Measurements from ENCODE around the gene SNX24. TPM values are rescaled to one million over a fixed set of nuclear protein-coding genes. Genes with fewer than 3 reads are reported as not detected.

SNX24 gene
- total RNA-seq, 1 experiment from 2014 or later: 10.3 TPM

GRCh38 chr5:122959740-122960445, 114.5 kb downstream of the SNX24 start:
- intact Hi-C loops (cut with micrococcal nuclease): no loop called here
- H3K4me3 ChIP-seq (ENCODE audit: low read length): no peak overlapping the region
- no peaks in the 10 kb centered on the region for H3F3A ChIP-seq (ENCODE audit: low read length, unreplicated experiment)
- POLR2A ChIA-PET (ENCODE audit: unreplicated experiment): no interaction called here
- no peaks in the 10 kb centered on the region for H3K79me2 ChIP-seq (ENCODE audit: low read length)
- DNase-seq: no peak
- no peaks in the 10 kb centered on the region for H3K9me2 ChIP-seq (replicated peaks; ENCODE audit: low read length)
- 0 out of 2 replicates have a peak, but pooled peaks cover 4% of the 10 kb centered on the region for H3K9me3 ChIP-seq (ENCODE audit: low read length)
- no peaks in the 10 kb centered on the region for H3K4me1 ChIP-seq (ENCODE audit: insufficient read depth, low read length)
- no peak overlapping the region for H2AFZ ChIP-seq (ENCODE audit: low read length)
- H3K9ac ChIP-seq (ENCODE audit: low read length): no peak overlapping the region
- H3K4me2 ChIP-seq (ENCODE audit: low read length): no peak overlapping the region
- ATAC-seq: no peak
- no TSS peak for BruUV-seq (replicated peaks)
- no peaks in the 10 kb centered on the region for H4K20me1 ChIP-seq (ENCODE audit: low read length)
- H3K27ac ChIP-seq (ENCODE audit: low read length): no peak overlapping the region
- TF ChIP-seq EZH2 (IDR thresholded peaks at IDR 0.05; ENCODE audit: low read length, unreplicated experiment) (no peak), EZH2phosphoT487 (IDR thresholded peaks at IDR 0.05; ENCODE audit: borderline replicate concordance, low read length) (no peak), CTCF (conservative IDR thresholded peaks at IDR 0.05; ENCODE audit: low read depth, low read length) (no peak)
- CTCF ChIA-PET: no interaction called here
- H3K36me3 ChIP-seq (ENCODE audit: low read depth, low read length): peaks cover 6% of the 10 kb centered on the region; the same call in 1 of the 2 replicates
- H3K27me3 ChIP-seq (ENCODE audit: low read length): no peaks in the 10 kb centered on the region

- no peaks in the 10 kb centered on the region for H3K79me2 ChIP-seq (ENCODE audit: low read length)
- no peak for TF ChIP-seq CTCF (conservative IDR thresholded peaks at IDR 0.05; ENCODE audit: low read depth, low read length)
- no peak for TF ChIP-seq EZH2phosphoT487 (IDR thresholded peaks at IDR 0.05; ENCODE audit: borderline replicate concordance, low read length)
- no peak for TF ChIP-seq EZH2 (IDR thresholded peaks at IDR 0.05; ENCODE audit: low read length, unreplicated experiment)
- H3F3A ChIP-seq (ENCODE audit: low read length, unreplicated experiment): no peaks in the 10 kb centered on the region
- H3K36me3 ChIP-seq (ENCODE audit: low read depth, low read length): no peaks in the 10 kb centered on the region
- H3K27ac ChIP-seq (ENCODE audit: low read length): no peak overlapping the region
- H3K9ac ChIP-seq (ENCODE audit: low read length): no peak overlapping the region
- H3K9me3 ChIP-seq (ENCODE audit: low read length): no peaks in the 10 kb centered on the region
- no peaks in the 10 kb centered on the region for H3K27me3 ChIP-seq (ENCODE audit: low read length)
- no peaks in the 10 kb centered on the region for H3K9me2 ChIP-seq (replicated peaks; ENCODE audit: low read length)
- no peaks in the 10 kb centered on the region for H4K20me1 ChIP-seq (ENCODE audit: low read length)
- no peaks in the 10 kb centered on the region for H3K4me1 ChIP-seq (ENCODE audit: insufficient read depth, low read length)
- no peak overlapping the region for H2AFZ ChIP-seq (ENCODE audit: low read length)
- ATAC-seq (no peak), DNase-seq (no peak)
- ChIA-PET POLR2A (ENCODE audit: unreplicated experiment) (no interaction called here), CTCF (no interaction called here)
- intact Hi-C loops (cut with micrococcal nuclease): no loop called here
- H3K4me2 ChIP-seq (ENCODE audit: low read length): no peak overlapping the region
- no peak overlapping the region for H3K4me3 ChIP-seq (ENCODE audit: low read length)
- BruUV-seq (replicated peaks): no TSS peak
These were observed 117.9 kb downstream of the SNX24 start for GRCh38 chr5:122963305-122963704.

GRCh38 chr5:122965111-122965510, 119.7 kb downstream of the SNX24 start:
- Histone ChIP-seq H3K9me3 (ENCODE audit: low read length) (no peaks in the 10 kb centered on the region), H3K9ac (ENCODE audit: low read length) (no peak overlapping the region), H2AFZ (ENCODE audit: low read length) (no peak overlapping the region), H3K4me2 (ENCODE audit: low read length) (no peak overlapping the region), H3K4me3 (ENCODE audit: low read length) (no peak overlapping the region), H4K20me1 (ENCODE audit: low read length) (no peaks in the 10 kb centered on the region), H3K4me1 (ENCODE audit: insufficient read depth, low read length) (no peaks in the 10 kb centered on the region), H3K27ac (ENCODE audit: low read length) (no peak overlapping the region), H3K36me3 (ENCODE audit: low read depth, low read length) (no peaks in the 10 kb centered on the region), H3K27me3 (ENCODE audit: low read length) (no peaks in the 10 kb centered on the region), H3F3A (ENCODE audit: low read length, unreplicated experiment) (no peaks in the 10 kb centered on the region), H3K9me2 (replicated peaks; ENCODE audit: low read length) (no peaks in the 10 kb centered on the region), H3K79me2 (ENCODE audit: low read length) (no peaks in the 10 kb centered on the region)
- intact Hi-C loops (cut with micrococcal nuclease): no loop called here
- BruUV-seq (replicated peaks): no TSS peak
- DNase-seq (no peak), ATAC-seq (no peak)
- ChIA-PET POLR2A (ENCODE audit: unreplicated experiment) (no interaction called here), CTCF (no interaction called here)
- TF ChIP-seq EZH2phosphoT487 (IDR thresholded peaks at IDR 0.05; ENCODE audit: borderline replicate concordance, low read length): no peak
- no peak for TF ChIP-seq CTCF (conservative IDR thresholded peaks at IDR 0.05; ENCODE audit: low read depth, low read length)
- no peak for TF ChIP-seq EZH2 (IDR thresholded peaks at IDR 0.05; ENCODE audit: low read length, unreplicated experiment)

Measured in PC-3 (cell line).